H1 (cell line): ENCODE results near the gene GID4. TPM values are rescaled to one million over a fixed set of nuclear protein-coding genes. Genes with fewer than 3 reads are reported as not detected.

Experiments
- CTCF ChIA-PET: fragments of 300-600 bp; sonication (Branson Sonifier 250); formaldehyde crosslinking; loops from one replicate; lab custom pipeline; 2021; ENCODE audit not compliant: partially characterized antibody; lab: Charles Lee
- POLR2A ChIA-PET: fragments of 300-600 bp; sonication (Branson Sonifier 250); formaldehyde crosslinking; loops from one replicate; lab custom pipeline; 2021; ENCODE audit warnings: inconsistent platforms; ENCODE audit not compliant: partially characterized antibody; lab: Charles Lee
- DNase-seq, 2 experiments: peaks; one replicate each; pipeline versions ENCODE4 v3.0.0 to v3.0.0-alpha.2; 2010 to 2022; ENCODE audit warnings: low spot score in 2 of 2, low read depth in 1 of 2, mixed read lengths in 1 of 2
- FAIRE-seq: peaks from 2 replicates; lab custom pipeline; 2011; peaks lifted over from hg19 to GRCh38; lab: Jason Lieb, UNC
- H2AFZ ChIP-seq: 2 replicates; pipeline ENCODE4 v1.8.1; 2012; ENCODE audit warnings: low read length, inconsistent platforms
- H2AK5ac ChIP-seq: 2 replicates; pipeline ENCODE4 v1.6.1; 2013; ENCODE audit warnings: low read depth, low read length
- H2BK120ac ChIP-seq: replicated peaks from 2 replicates; pipeline ENCODE3; 2013; ENCODE audit warnings: low read depth, low read length, inconsistent platforms
- H2BK12ac ChIP-seq: 2 replicates; pipeline ENCODE4 v1.6.1; 2013; ENCODE audit warnings: low read depth, low read length
- H2BK15ac ChIP-seq: 2 replicates; pipeline ENCODE4 v1.6.1; 2013; ENCODE audit warnings: low read length
- H2BK20ac ChIP-seq: 2 replicates; pipeline ENCODE4 v1.6.1; 2013; ENCODE audit warnings: low read length
- H2BK5ac ChIP-seq: 2 replicates; pipeline ENCODE4 v1.6.1; 2013; ENCODE audit warnings: low read depth, low read length
- H3K14ac ChIP-seq: 2 replicates; pipeline ENCODE4 v1.6.1; 2013; ENCODE audit warnings: inconsistent platforms; ENCODE audit not compliant: insufficient read length
- H3K18ac ChIP-seq: 2 replicates; pipeline ENCODE4 v1.6.1; 2013; ENCODE audit warnings: low read length; ENCODE audit errors: extremely low read depth
- H3K23ac ChIP-seq: 2 replicates; pipeline ENCODE4 v1.6.1; 2013; ENCODE audit warnings: inconsistent platforms; ENCODE audit not compliant: insufficient read length
- H3K23me2 ChIP-seq: 2 replicates; pipeline ENCODE4 v1.6.1; 2013; ENCODE audit warnings: low read depth, low read length
- H3K27ac ChIP-seq: 2 replicates; pipeline ENCODE4 v1.6.1; 2011; ENCODE audit warnings: low read depth, low read length, inconsistent platforms
- H3K27me3 ChIP-seq, 4 experiments: replicated peaks in 1 of 4; 1 replicate in 1 of 4; 2 replicates in 3 of 4; pipeline versions ENCODE4 v1.6.1 to v1.8.1; 2011 to 2013; ENCODE audit warnings: low read length in 3 of 4, mild to moderate bottlenecking in 3 of 4, inconsistent platforms in 2 of 4, mixed read lengths in 2 of 4, moderate library complexity in 1 of 4; ENCODE audit not compliant: control insufficient read depth in 3 of 4, insufficient read depth in 3 of 4; ENCODE audit errors: extremely low read depth in 1 of 4
- H3K36me3 ChIP-seq, 4 experiments: 2 replicates each; pipeline versions ENCODE4 v1.6.1 to v1.8.1; 2011 to 2013; ENCODE audit warnings: mild to moderate bottlenecking in 4 of 4, low read length in 3 of 4, moderate library complexity in 2 of 4, control low read depth in 1 of 4, inconsistent platforms in 1 of 4; ENCODE audit not compliant: insufficient read depth in 4 of 4, control insufficient read depth in 2 of 4
- H3K4ac ChIP-seq: replicated peaks from 2 replicates; pipeline ENCODE3; 2013; ENCODE audit warnings: low read length, low read depth, mixed read lengths, inconsistent platforms; ENCODE audit not compliant: insufficient read length
- H3K4me1 ChIP-seq, 4 experiments: replicated peaks in 1 of 4; 1 replicate in 1 of 4; 2 replicates in 3 of 4; pipeline versions ENCODE4 v1.6.1 to v1.8.1; 2011 to 2013; ENCODE audit warnings: low read length in 3 of 4, inconsistent platforms in 2 of 4, mixed read lengths in 1 of 4; ENCODE audit not compliant: insufficient read depth in 4 of 4, control insufficient read depth in 3 of 4
- H3K4me2 ChIP-seq, 2 experiments: 2 replicates each; pipeline versions ENCODE4 v1.6.1 to v1.8.1; 2011 to 2013; ENCODE audit warnings: low read depth in 2 of 2, low read length in 2 of 2, control low read depth in 1 of 2, inconsistent platforms in 1 of 2, mild to moderate bottlenecking in 1 of 2; ENCODE audit not compliant: insufficient read depth in 1 of 2
- H3K4me3 ChIP-seq, 4 experiments: fragments of 200-600, 300-600 bp in 1 of 4; sonication (generic), shearing (Covaris generic), sonication (Bioruptor Twin) in 1 of 4; 2 replicates each; pipeline versions ENCODE4 v1.5.1 to v1.8.1; 2011 to 2016; ENCODE audit warnings: low read length in 4 of 4, low read depth in 3 of 4, control low read depth in 2 of 4, inconsistent platforms in 2 of 4, mild to moderate bottlenecking in 2 of 4, mixed read lengths in 1 of 4, moderate library complexity in 1 of 4; ENCODE audit not compliant: insufficient read depth in 2 of 4; ENCODE audit errors: extremely low read depth in 1 of 4
- H3K56ac ChIP-seq: replicated peaks from 2 replicates; pipeline ENCODE3; 2013; ENCODE audit warnings: low read depth, mild to moderate bottlenecking, mixed read lengths, low read length, inconsistent platforms; ENCODE audit not compliant: insufficient read length
- H3K79me1 ChIP-seq: 2 replicates; pipeline ENCODE4 v1.6.1; 2013; ENCODE audit warnings: low read depth, low read length, control low read depth
- H3K79me2 ChIP-seq, 2 experiments: 2 replicates each; pipeline versions ENCODE4 v1.6.1 to v1.8.1; 2012 to 2013; ENCODE audit warnings: low read length in 2 of 2, mild to moderate bottlenecking in 2 of 2, inconsistent platforms in 1 of 2; ENCODE audit not compliant: insufficient read depth in 2 of 2, control insufficient read depth in 1 of 2
- H3K9ac ChIP-seq, 4 experiments: replicated peaks in 1 of 4; 1 replicate in 1 of 4; 2 replicates in 3 of 4; pipeline versions ENCODE4 v1.6.1 to v1.8.1; 2011 to 2013; ENCODE audit warnings: low read depth in 3 of 4, low read length in 3 of 4, control low read depth in 2 of 4, mild to moderate bottlenecking in 2 of 4, moderate library complexity in 2 of 4, inconsistent platforms in 1 of 4; ENCODE audit errors: extremely low read depth in 1 of 4
- H3K9me3 ChIP-seq, 2 experiments: 2 replicates each; pipeline versions ENCODE4 v1.6.1 to v1.8.1; 2012 to 2013; ENCODE audit warnings: mild to moderate bottlenecking in 2 of 2, moderate library complexity in 2 of 2, control low read depth in 1 of 2, inconsistent platforms in 1 of 2, low read depth in 1 of 2, low read length in 1 of 2, mixed read lengths in 1 of 2; ENCODE audit not compliant: insufficient read depth in 2 of 2
- H4K20me1 ChIP-seq, 2 experiments: replicated peaks in 1 of 2; 2 replicates each; pipeline versions ENCODE3 to v1.8.1; 2011 to 2013; ENCODE audit warnings: inconsistent platforms in 2 of 2, low read length in 2 of 2, mild to moderate bottlenecking in 1 of 2; ENCODE audit not compliant: insufficient read depth in 2 of 2, control insufficient read depth in 1 of 2
- H4K5ac ChIP-seq: 2 replicates; pipeline ENCODE4 v1.6.1; 2013; ENCODE audit warnings: low read length, low read depth, mixed read lengths, inconsistent platforms; ENCODE audit not compliant: insufficient read length
- H4K8ac ChIP-seq: 2 replicates; pipeline ENCODE4 v1.8.0; 2013; ENCODE audit warnings: mild to moderate bottlenecking, moderate library complexity, low read length, inconsistent platforms; ENCODE audit not compliant: insufficient read depth; ENCODE audit errors: extremely low read depth
- H4K91ac ChIP-seq: replicated peaks from 2 replicates; pipeline ENCODE3; 2013; ENCODE audit warnings: low read length, mixed read lengths, inconsistent platforms; ENCODE audit not compliant: insufficient read length
- CHD2 ChIP-seq: IDR thresholded peaks from 2 replicates; pipeline ENCODE4 v1.6.1; 2012; ENCODE audit warnings: low read length, improper control_type of control experiment
- EGR1 ChIP-seq: IDR thresholded peaks from 2 replicates; pipeline ENCODE4 v1.6.1; 2011; ENCODE audit warnings: low read depth, low read length, borderline replicate concordance
- EZH2 ChIP-seq: fragments of 200-600 bp; sonication (generic); IDR thresholded peaks from 2 replicates; pipeline ENCODE4 v1.7.1; 2012; ENCODE audit warnings: low read depth, mild to moderate bottlenecking, moderate library complexity, low read length, inconsistent platforms; ENCODE audit not compliant: severe bottlenecking
- GABPA ChIP-seq: IDR thresholded peaks from 2 replicates; pipeline ENCODE4 v1.6.1; 2011; ENCODE audit warnings: mild to moderate bottlenecking, low read length, moderate library complexity, borderline replicate concordance; ENCODE audit not compliant: insufficient read depth
- RAD21 ChIP-seq, 2 experiments: IDR thresholded peaks in 1 of 2; conservative IDR thresholded peaks in 1 of 2; 2 replicates each; pipeline ENCODE4 v1.6.1; 2011; ENCODE audit warnings: low read depth in 2 of 2, low read length in 2 of 2, improper control_type of control experiment in 1 of 2, inconsistent platforms in 1 of 2, mild to moderate bottlenecking in 1 of 2, moderate library complexity in 1 of 2
- SP1 ChIP-seq: IDR thresholded peaks from 2 replicates; pipeline ENCODE4 v1.6.1; 2011; ENCODE audit warnings: low read depth, low read length
- TBP ChIP-seq: IDR thresholded peaks from 2 replicates; pipeline ENCODE4 v1.6.1; 2011; ENCODE audit warnings: low read depth, low read length, improper control_type of control experiment
- YY1 ChIP-seq: IDR thresholded peaks from 2 replicates; pipeline ENCODE4 v1.6.1; 2011; ENCODE audit warnings: low read depth, mild to moderate bottlenecking, low read length
- WGBS, 2 experiments: shearing (Covaris generic) in 1 of 2; methylation state at CpG; one replicate each; pipeline versions ENCODE4 v1.1.6 to v1.1.7; 2013 to 2015; ENCODE audit warnings: low lambda C conversion rate in 2 of 2, mixed read lengths in 2 of 2, inconsistent platforms in 1 of 2, low coverage in 1 of 2, missing lambda C conversion rate in 1 of 2; ENCODE audit not compliant: insufficient replicate concordance in 2 of 2, insufficient coverage in 1 of 2, insufficient read length in 1 of 2; ENCODE audit errors: extremely low coverage in 1 of 2, missing lambda C conversion rate in 1 of 2; 5-methylcytosine and 5-hydroxymethylcytosine counted together
- polyA plus RNA-seq, 7 experiments: library from polyadenylated mRNA; depleted of rRNA in 3 of 7; stranded (reverse) in 5 of 7; unstranded in 2 of 7; fragments of >200 nt in 5 of 7; fragments of 200-250 nt in 2 of 7; gene quantifications; 1 replicate in 5 of 7; 2 replicates in 1 of 7; 4 replicates in 1 of 7; pipeline versions ENCODE4 v1.2.1 to v1.2.3, GENCODE V29; 2011 to 2013; ENCODE audit warnings: missing spikeins in 2 of 7, mixed read lengths in 2 of 7
- total RNA-seq: library from RNA; stranded (reverse); fragmentation: NEBNext Ultra II Directional; extraction: Animal tissue kit (Norgen Biotek cat#: 25700); gene quantifications from 2 replicates; pipeline ENCODE4 v1.2.1, GENCODE V29; 2021
- TF ChIP-seq, protein P1 (sequence below): IDR thresholded peaks from 2 replicates; pipeline ENCODE4 v1.6.1; 2012; ENCODE audit warnings: inconsistent platforms

Gene GID4
- total and polyA plus RNA-seq, 2 of the 8 experiments (the other 6 are each of a cell fraction or from before 2014, with no cell fraction given) = 5.6 to 15.0 TPM

DNA sequence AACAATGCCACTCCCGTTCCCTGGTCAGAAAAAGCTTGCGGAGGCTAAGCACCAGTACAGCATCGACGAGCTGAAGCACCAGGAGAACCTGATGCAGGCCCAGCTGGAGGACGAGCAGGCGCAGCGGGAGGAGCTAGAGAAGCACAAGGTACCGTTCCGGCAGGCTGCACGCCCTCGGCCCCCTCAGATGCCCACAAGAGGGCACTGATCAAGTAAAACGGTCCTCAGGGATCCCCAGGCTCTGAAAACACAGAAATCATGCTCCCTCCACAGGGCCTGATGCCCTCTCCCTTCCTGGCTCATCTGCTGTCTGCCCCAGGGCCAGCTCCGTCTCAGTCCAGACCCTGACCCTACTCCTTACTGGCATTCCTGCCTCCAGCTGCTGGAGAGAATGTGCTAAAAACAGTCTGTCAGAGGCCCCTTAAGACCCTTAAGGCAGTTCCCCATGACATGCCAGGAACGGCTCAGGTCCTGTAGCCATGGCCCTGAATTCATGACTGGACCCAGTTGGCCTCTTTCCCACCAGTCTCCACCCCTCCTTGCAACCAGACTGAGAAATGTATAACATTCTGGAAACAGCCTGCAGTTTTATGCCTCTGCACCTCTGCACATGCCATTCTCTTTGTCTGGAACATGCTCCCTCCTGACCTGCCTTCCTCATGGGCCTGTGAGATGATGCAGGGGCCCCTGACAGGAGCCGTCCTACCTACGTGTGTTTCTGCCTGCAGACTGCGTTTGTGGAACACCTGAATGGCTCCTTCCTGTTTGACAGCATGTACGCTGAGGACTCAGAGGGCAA lies 44.7 kb upstream of the GID4 start:
- Histone ChIP-seq H2BK15ac (peak overlapping the region; percentile 81; the same call in 1 of the 2 replicates), H3K14ac (no peak overlapping the region), H4K8ac (0 out of 2 replicates have a peak overlapping the region, but pooled peaks have one; percentile 39), H3K18ac (peak overlapping the region; percentile 48; the same call in 1 of the 2 replicates), H2BK20ac (no peak overlapping the region), H4K91ac (no peak overlapping the region), H2AFZ (peak overlapping the region; percentile 90; the same call in 1 of the 2 replicates), H3K9me3 (no peaks in the 10 kb centered on the region), H3K4me2 (no peak overlapping the region), H3K4ac (no peak overlapping the region), H3K4me3 (no peak overlapping the region), H4K5ac (no peak overlapping the region), H3K56ac (no peak overlapping the region), H3K79me2 (no peaks in the 10 kb centered on the region), H2AK5ac (no peak overlapping the region; the same call in 1 of the 2 replicates), H3K4me1 (peaks cover 0 to 5% (median 0%) of the 10 kb centered on the region in 4 experiments; a peak in 4 of 7 replicates), H3K27ac (no peak overlapping the region), H3K27me3 (no peaks in the 10 kb centered on the region; a peak in 1 of 7 replicates), H3K9ac (no peak overlapping the region), H2BK12ac (peak overlapping the region; percentile 39; the same call in 1 of the 2 replicates), H3K23ac (no peak overlapping the region), H3K23me2 (no peaks in the 10 kb centered on the region), H4K20me1 (no peaks in the 10 kb centered on the region), H3K36me3 (no peaks in the 10 kb centered on the region), H2BK5ac (no peak overlapping the region; the same call in 1 of the 2 replicates), H2BK120ac (no peak overlapping the region), H3K79me1 (no peaks in the 10 kb centered on the region)
- DNase-seq (peak; percentile 53 to 77), FAIRE-seq (no peak)
- POLR2A ChIA-PET = no interaction called here
- WGBS, 2 experiments = 58% methylated on average over 18 of the region's 18 CpGs; no CpG with 5 or more reads in 1 of the 2 experiments
- CTCF ChIA-PET = interaction anchor here (0.6 to 5.4 kb wide), 30 partner anchors 11 to 204 kb away, joined by 3 to 49 read pairs (median 4); no protein-coding TSS in a partner anchor
- no peak for TF ChIP-seq TBP
- TF ChIP-seq YY1 = 0 out of 2 replicates have a peak, but pooled peaks have one; percentile 47
- TF ChIP-seq EGR1 = no peak
- peak; percentile 39; the same call in 1 of the 2 replicates for TF ChIP-seq GABPA
- no peak for TF ChIP-seq SP1
- TF ChIP-seq, protein P1, sequence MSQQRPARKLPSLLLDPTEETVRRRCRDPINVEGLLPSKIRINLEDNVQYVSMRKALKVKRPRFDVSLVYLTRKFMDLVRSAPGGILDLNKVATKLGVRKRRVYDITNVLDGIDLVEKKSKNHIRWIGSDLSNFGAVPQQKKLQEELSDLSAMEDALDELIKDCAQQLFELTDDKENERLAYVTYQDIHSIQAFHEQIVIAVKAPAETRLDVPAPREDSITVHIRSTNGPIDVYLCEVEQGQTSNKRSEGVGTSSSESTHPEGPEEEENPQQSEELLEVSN = no peak
- no peak for TF ChIP-seq CHD2
- TF ChIP-seq EZH2 = no peak
- peak; percentile 54 to 71 for TF ChIP-seq RAD21 (IDR thresholded peaks at IDR 0.05 in 1 of 2, conservative IDR thresholded peaks at IDR 0.05 in 1 of 2; ENCODE audit: low read depth in 2 of 2, low read length in 2 of 2)
